GM12873 (cell line): ENCODE results near the gene HMSD.

ENCODE experiments used
- CTCF ChIP-seq: IDR thresholded peaks from 2 replicates; pipeline ENCODE4 v1.5.1; 2012; ENCODE audit warnings: low read depth, mild to moderate bottlenecking, moderate library complexity, low read length, control low read depth; ENCODE audit not compliant: insufficient read depth; ENCODE audit errors: missing control alignments

The HMSD gene

GRCh38 chr18:63949068-63949737 lies at the start of gene HMSD:
Gene HMSD, plus strand, starts transcription at chr18:63949301. Its CDS starts 4,155 bp downstream, at chr18:63953456.
- peak; percentile 62 for TF ChIP-seq CTCF

- TF ChIP-seq CTCF, result no peak
Measured at GRCh38 chr18:63903851-63904570, 45.1 kb upstream of the HMSD start.

- TF ChIP-seq CTCF, result no peak
Measured at GRCh38 chr18:63904694-63905093, 44.4 kb upstream of the HMSD start.

- TF ChIP-seq CTCF, result no peak
Measured at GRCh38 chr18:63905361-63905760, 43.7 kb upstream of the HMSD start.

- no peak for TF ChIP-seq CTCF
Measured at GRCh38 chr18:63906056-63906455, 43.0 kb upstream of the HMSD start.

GRCh38 chr18:63907664-63908063 lies 41.4 kb upstream of the HMSD start, which contains the start of gene SERPINB10:
Gene SERPINB10, plus strand, starts transcription at chr18:63907958. Its CDS starts 7,553 bp downstream, at chr18:63915511.
- TF ChIP-seq CTCF, result no peak

GRCh38 chr18:63908858-63909257 lies 40.2 kb upstream of the HMSD start:
- TF ChIP-seq CTCF, result no peak
